ENCODE results near the gene MKKS. TPM values are rescaled to one million over a fixed set of nuclear protein-coding genes. Genes with fewer than 3 reads are reported as not detected.

MKKS gene
- total and polyA plus RNA-seq, 10 of the 15 experiments (the other 5 are each of a cell fraction or from before 2014, with no cell fraction given) = 4.3 to 17.9 (median 7.7) TPM

GRCh38 chr20:10478205-10478604 is 44.2 kb upstream of the MKKS start:
- Histone ChIP-seq H4K20me1 (ENCODE audit: control insufficient read depth, insufficient read depth) (no peaks in the 10 kb centered on the region), H3K4me3 (no peak overlapping the region), H3K4me2 (ENCODE audit: control insufficient read depth, insufficient read depth) (peak overlapping the region; percentile 14; the same call in 1 of the 2 replicates), H3K9ac (ENCODE audit: control insufficient read depth, insufficient read depth, low read length) (peak overlapping the region; percentile 29; the same call in 1 of the 2 replicates), H2AFZ (ENCODE audit: control insufficient read depth, low read depth, low read length) (peak overlapping the region; percentile 13; the same call in 1 of the 2 replicates), H3K9me3 (replicated peaks; ENCODE audit: control insufficient read depth, insufficient read depth, low read length) (no peaks in the 10 kb centered on the region), H3K27ac (ENCODE audit: control insufficient read depth, insufficient read depth) (peak overlapping the region; percentile 49), H3K27me3 (replicated peaks in 1 of 2; ENCODE audit: control insufficient read depth in 2 of 2, insufficient read depth in 2 of 2, low read length in 1 of 2) (no peaks in the 10 kb centered on the region), H3K79me2 (ENCODE audit: control insufficient read depth, insufficient read depth, low read length) (peaks cover 9% of the 10 kb centered on the region), H3K36me3 (ENCODE audit: control insufficient read depth in 2 of 2, insufficient read depth in 2 of 2, low read length in 1 of 2) (peaks cover 0 to 3% of the 10 kb centered on the region in 2 experiments; a peak in 2 of 4 replicates), H3K4me1 (ENCODE audit: control insufficient read depth, insufficient read depth, low read length) (peaks cover 37% of the 10 kb centered on the region)
- ChIA-PET RAD21 (ENCODE audit: unreplicated experiment) (interaction anchor here (0.7 to 7.4 kb wide), 26 partner anchors 9 to 790 kb away, joined by 3 to 77 read pairs (median 6); partner anchors contain the start of genes MKKS and SLX4IP), SMC1A (ENCODE audit: uncharacterized antibody, unreplicated experiment) (interaction anchor here (0.7 to 6.8 kb wide), 26 partner anchors 9 to 1072 kb away, joined by 3 to 76 read pairs (median 6); partner anchors contain the start of genes MKKS and SLX4IP), CTCF (interaction anchor here (0.7 to 6.7 kb wide), 20 partner anchors 9 to 193 kb away, joined by 3 to 57 read pairs (median 8); partner anchors contain the start of genes MKKS and SLX4IP), POLR2A (interaction anchor here (0.7 to 6.3 kb wide), 7 partner anchors 11 to 790 kb away, joined by 3 to 53 read pairs (median 6); partner anchors contain the start of genes MKKS and SLX4IP)
- BruUV-seq (replicated peaks) = no TSS peak
- FAIRE-seq (peak; percentile 47), ATAC-seq (peak; percentile 82), DNase-seq (ENCODE audit: low read depth, low spot score) (peak; percentile 75)
- in situ Hi-C loops (cut with MboI) (no loop called here), intact Hi-C loops (cut with micrococcal nuclease; ENCODE audit: unreplicated experiment) (loop anchor here (5.0 to 10.0 kb wide), 5 partner anchors 57 to 1064 kb away; partner anchors contain the start of gene JAG1)
- WGBS (ENCODE audit: insufficient coverage, insufficient replicate concordance, low lambda C conversion rate, missing lambda C conversion rate) = 0% methylated on average over 1 of the region's 1 CpG
- TF ChIP-seq, protein P1, sequence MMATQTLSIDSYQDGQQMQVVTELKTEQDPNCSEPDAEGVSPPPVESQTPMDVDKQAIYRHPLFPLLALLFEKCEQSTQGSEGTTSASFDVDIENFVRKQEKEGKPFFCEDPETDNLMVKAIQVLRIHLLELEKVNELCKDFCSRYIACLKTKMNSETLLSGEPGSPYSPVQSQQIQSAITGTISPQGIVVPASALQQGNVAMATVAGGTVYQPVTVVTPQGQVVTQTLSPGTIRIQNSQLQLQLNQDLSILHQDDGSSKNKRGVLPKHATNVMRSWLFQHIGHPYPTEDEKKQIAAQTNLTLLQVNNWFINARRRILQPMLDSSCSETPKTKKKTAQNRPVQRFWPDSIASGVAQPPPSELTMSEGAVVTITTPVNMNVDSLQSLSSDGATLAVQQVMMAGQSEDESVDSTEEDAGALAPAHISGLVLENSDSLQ (IDR thresholded peaks at IDR 0.05) = peak; percentile 94
- TF ChIP-seq SPI1 (IDR thresholded peaks at IDR 0.05; ENCODE audit: borderline replicate concordance, insufficient read depth, low read depth, low read length) = no peak
- TF ChIP-seq, protein P2, sequence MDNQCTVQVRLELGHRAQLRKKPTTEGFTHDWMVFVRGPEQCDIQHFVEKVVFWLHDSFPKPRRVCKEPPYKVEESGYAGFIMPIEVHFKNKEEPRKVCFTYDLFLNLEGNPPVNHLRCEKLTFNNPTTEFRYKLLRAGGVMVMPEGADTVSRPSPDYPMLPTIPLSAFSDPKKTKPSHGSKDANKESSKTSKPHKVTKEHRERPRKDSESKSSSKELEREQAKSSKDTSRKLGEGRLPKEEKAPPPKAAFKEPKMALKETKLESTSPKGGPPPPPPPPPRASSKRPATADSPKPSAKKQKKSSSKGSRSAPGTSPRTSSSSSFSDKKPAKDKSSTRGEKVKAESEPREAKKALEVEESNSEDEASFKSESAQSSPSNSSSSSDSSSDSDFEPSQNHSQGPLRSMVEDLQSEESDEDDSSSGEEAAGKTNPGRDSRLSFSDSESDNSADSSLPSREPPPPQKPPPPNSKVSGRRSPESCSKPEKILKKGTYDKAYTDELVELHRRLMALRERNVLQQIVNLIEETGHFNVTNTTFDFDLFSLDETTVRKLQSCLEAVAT (IDR thresholded peaks at IDR 0.05) = no peak
- TF ChIP-seq TBL1XR1 (IDR thresholded peaks at IDR 0.05; ENCODE audit: low read depth, low read length) = no peak
- no peak for TF ChIP-seq ELK1 (IDR thresholded peaks at IDR 0.05; ENCODE audit: low read depth, low read length)
- TF ChIP-seq POLR2A (IDR thresholded peaks at IDR 0.05; ENCODE audit: low read depth, low read length) = no peak
- TF ChIP-seq, protein P3, sequence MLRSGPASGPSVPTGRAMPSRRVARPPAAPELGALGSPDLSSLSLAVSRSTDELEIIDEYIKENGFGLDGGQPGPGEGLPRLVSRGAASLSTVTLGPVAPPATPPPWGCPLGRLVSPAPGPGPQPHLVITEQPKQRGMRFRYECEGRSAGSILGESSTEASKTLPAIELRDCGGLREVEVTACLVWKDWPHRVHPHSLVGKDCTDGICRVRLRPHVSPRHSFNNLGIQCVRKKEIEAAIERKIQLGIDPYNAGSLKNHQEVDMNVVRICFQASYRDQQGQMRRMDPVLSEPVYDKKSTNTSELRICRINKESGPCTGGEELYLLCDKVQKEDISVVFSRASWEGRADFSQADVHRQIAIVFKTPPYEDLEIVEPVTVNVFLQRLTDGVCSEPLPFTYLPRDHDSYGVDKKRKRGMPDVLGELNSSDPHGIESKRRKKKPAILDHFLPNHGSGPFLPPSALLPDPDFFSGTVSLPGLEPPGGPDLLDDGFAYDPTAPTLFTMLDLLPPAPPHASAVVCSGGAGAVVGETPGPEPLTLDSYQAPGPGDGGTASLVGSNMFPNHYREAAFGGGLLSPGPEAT (IDR thresholded peaks at IDR 0.05; ENCODE audit: low read depth) = peak; percentile 49; the same call in 1 of the 2 replicates
- TF ChIP-seq, protein P4, sequence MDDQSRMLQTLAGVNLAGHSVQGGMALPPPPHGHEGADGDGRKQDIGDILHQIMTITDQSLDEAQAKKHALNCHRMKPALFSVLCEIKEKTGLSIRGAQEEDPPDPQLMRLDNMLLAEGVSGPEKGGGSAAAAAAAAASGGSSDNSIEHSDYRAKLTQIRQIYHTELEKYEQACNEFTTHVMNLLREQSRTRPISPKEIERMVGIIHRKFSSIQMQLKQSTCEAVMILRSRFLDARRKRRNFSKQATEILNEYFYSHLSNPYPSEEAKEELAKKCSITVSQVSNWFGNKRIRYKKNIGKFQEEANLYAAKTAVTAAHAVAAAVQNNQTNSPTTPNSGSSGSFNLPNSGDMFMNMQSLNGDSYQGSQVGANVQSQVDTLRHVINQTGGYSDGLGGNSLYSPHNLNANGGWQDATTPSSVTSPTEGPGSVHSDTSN (IDR thresholded peaks at IDR 0.05; ENCODE audit: insufficient replicate concordance, low read depth, low read length) = peak; percentile 76
- TF ChIP-seq BACH1 (IDR thresholded peaks at IDR 0.05; ENCODE audit: borderline replicate concordance) = 0 out of 2 replicates have a peak, but pooled peaks have one; percentile 27
- TF ChIP-seq CEBPB (IDR thresholded peaks at IDR 0.05; ENCODE audit: borderline replicate concordance in 1 of 2, low read depth in 2 of 2, low read length in 2 of 2) = no peak
- TF ChIP-seq IKZF2 (IDR thresholded peaks at IDR 0.05) = peak; percentile 50 to 68; a peak in 3 of 4 replicates
- no peak for TF ChIP-seq PAX5 (IDR thresholded peaks at IDR 0.05; ENCODE audit: borderline replicate concordance, low read depth, low read length)
- TF ChIP-seq NBN (IDR thresholded peaks at IDR 0.05) = no peak
- no peak for TF ChIP-seq CHD2 (IDR thresholded peaks at IDR 0.05; ENCODE audit: borderline replicate concordance, low read depth, low read length)
- TF ChIP-seq, protein P5, sequence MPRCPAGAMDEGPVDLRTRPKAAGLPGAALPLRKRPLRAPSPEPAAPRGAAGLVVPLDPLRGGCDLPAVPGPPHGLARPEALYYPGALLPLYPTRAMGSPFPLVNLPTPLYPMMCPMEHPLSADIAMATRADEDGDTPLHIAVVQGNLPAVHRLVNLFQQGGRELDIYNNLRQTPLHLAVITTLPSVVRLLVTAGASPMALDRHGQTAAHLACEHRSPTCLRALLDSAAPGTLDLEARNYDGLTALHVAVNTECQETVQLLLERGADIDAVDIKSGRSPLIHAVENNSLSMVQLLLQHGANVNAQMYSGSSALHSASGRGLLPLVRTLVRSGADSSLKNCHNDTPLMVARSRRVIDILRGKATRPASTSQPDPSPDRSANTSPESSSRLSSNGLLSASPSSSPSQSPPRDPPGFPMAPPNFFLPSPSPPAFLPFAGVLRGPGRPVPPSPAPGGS (IDR thresholded peaks at IDR 0.05; ENCODE audit: borderline replicate concordance, insufficient read depth, low read depth, low read length, poor library complexity, severe bottlenecking) = peak; percentile 92

All from GM12878 (cell line).